WTC11 (cell line): ENCODE results near the gene SEZ6. TPM values are rescaled to one million over a fixed set of nuclear protein-coding genes. Genes with fewer than 3 reads are reported as not detected.
A peak's percentile ranks its signal among the peaks of the same experiment; 100 is the strongest.

ENCODE experiments used
- CREB1 ChIP-seq: sonication (generic); formaldehyde crosslinking; IDR thresholded peaks from 2 replicates; pipeline ENCODE4 v1.8.0; 2023; ENCODE audit warnings: mild to moderate bottlenecking, missing genetic modification reagents
- CREM ChIP-seq: sonication (generic); formaldehyde crosslinking; IDR thresholded peaks from 2 replicates; pipeline ENCODE4 v1.8.1; 2022; ENCODE audit warnings: mild to moderate bottlenecking, missing genetic modification reagents, moderate library complexity
- CTCF ChIP-seq: fragments of 200-600 bp; IDR thresholded peaks from 2 replicates; pipeline ENCODE4 v1.8.0; 2022; ENCODE audit warnings: antibody characterized with exemption
- E2F1 ChIP-seq: sonication (generic); formaldehyde crosslinking; IDR thresholded peaks from 2 replicates; pipeline ENCODE4 v1.8.0; 2022; ENCODE audit warnings: mild to moderate bottlenecking, missing genetic modification reagents
- FOXJ3 ChIP-seq: sonication (generic); formaldehyde crosslinking; IDR thresholded peaks from 2 replicates; pipeline ENCODE4 v1.9.0; 2021; ENCODE audit warnings: missing genetic modification reagents, mild to moderate bottlenecking, borderline replicate concordance
- FOXK1 ChIP-seq: sonication (generic); formaldehyde crosslinking; IDR thresholded peaks from 2 replicates; pipeline ENCODE4 v1.8.0; 2022; ENCODE audit warnings: mild to moderate bottlenecking, moderate library complexity, missing genetic modification reagents
- GABPB1 ChIP-seq: sonication (generic); formaldehyde crosslinking; IDR thresholded peaks from 2 replicates; pipeline ENCODE4 v1.8.1; 2023; ENCODE audit warnings: mild to moderate bottlenecking, missing genetic modification reagents
- GRHL2 ChIP-seq: fragments of 250-450 bp; sonication (Bioruptor Pico); IDR thresholded peaks from 2 replicates; pipeline ENCODE4 v1.8.0; 2022; ENCODE audit warnings: mild to moderate bottlenecking, moderate library complexity; ENCODE audit not compliant: insufficient replicate concordance, severe bottlenecking
- HMGA2 ChIP-seq: fragments of 250-450 bp; sonication (Bioruptor Pico); IDR thresholded peaks from 2 replicates; pipeline ENCODE4 v1.4.0; 2021; ENCODE audit warnings: mild to moderate bottlenecking, moderate library complexity
- IRF2 ChIP-seq: sonication (generic); formaldehyde crosslinking; IDR thresholded peaks from 2 replicates; pipeline ENCODE4 v1.8.0; 2022; ENCODE audit warnings: low read depth, missing genetic modification reagents, borderline replicate concordance
- JAZF1 ChIP-seq: fragments of 250-450 bp; sonication (Bioruptor Pico); IDR thresholded peaks from 2 replicates; pipeline ENCODE4 v1.9.0; 2021; ENCODE audit warnings: moderate library complexity, mild to moderate bottlenecking, inconsistent platforms
- NR3C1 ChIP-seq: sonication (generic); formaldehyde crosslinking; conservative IDR thresholded peaks from 2 replicates; pipeline ENCODE4 v1.8.1; 2023; ENCODE audit warnings: low read depth, mild to moderate bottlenecking, missing genetic modification reagents
- OVOL2 ChIP-seq: fragments of 250-450 bp; sonication (Bioruptor Pico); IDR thresholded peaks from 2 replicates; pipeline ENCODE4 v1.9.0; 2021; ENCODE audit warnings: mild to moderate bottlenecking, borderline replicate concordance
- SMAD3 ChIP-seq: sonication (generic); formaldehyde crosslinking; IDR thresholded peaks from 2 replicates; pipeline ENCODE4 v1.8.0; 2022; ENCODE audit warnings: missing genetic modification reagents, mild to moderate bottlenecking, borderline replicate concordance
- SMAD4 ChIP-seq: sonication (generic); formaldehyde crosslinking; IDR thresholded peaks from 2 replicates; pipeline ENCODE4 v1.8.0; 2022; ENCODE audit warnings: mild to moderate bottlenecking, missing genetic modification reagents
- SOX15 ChIP-seq: fragments of 250-450 bp; sonication (Bioruptor Pico); IDR thresholded peaks from 2 replicates; pipeline ENCODE4 v1.9.0; 2021; ENCODE audit warnings: mild to moderate bottlenecking
- ZBTB43 ChIP-seq: sonication (generic); formaldehyde crosslinking; IDR thresholded peaks from 2 replicates; pipeline ENCODE4 v1.8.1; 2023; ENCODE audit warnings: mild to moderate bottlenecking, missing genetic modification reagents
- ZNF219 ChIP-seq: sonication (generic); formaldehyde crosslinking; IDR thresholded peaks from 2 replicates; pipeline ENCODE4 v1.8.0; 2023; ENCODE audit warnings: missing genetic modification reagents, mild to moderate bottlenecking, borderline replicate concordance
- ZNF317 ChIP-seq: sonication (generic); formaldehyde crosslinking; IDR thresholded peaks from 2 replicates; pipeline ENCODE4 v1.8.1; 2023; ENCODE audit warnings: low read depth, mild to moderate bottlenecking, moderate library complexity, missing genetic modification reagents, borderline replicate concordance
- ZNF416 ChIP-seq: fragments of 250-450 bp; sonication (Bioruptor Pico); IDR thresholded peaks from 2 replicates; pipeline ENCODE4 v1.9.0; 2021; ENCODE audit warnings: mild to moderate bottlenecking, inconsistent platforms
- total RNA-seq: library from RNA; stranded (reverse); gene quantifications from 3 replicates; pipeline ENCODE4 v1.2.3, GENCODE V29; 2021
- TF ChIP-seq, protein P1 (sequence below): fragments of 250-450 bp; sonication (Bioruptor Pico); IDR thresholded peaks from 2 replicates; pipeline ENCODE4 v1.9.0; 2021; ENCODE audit warnings: mild to moderate bottlenecking
- TF ChIP-seq, protein P2 (sequence below): sonication (generic); formaldehyde crosslinking; IDR thresholded peaks from 2 replicates; pipeline ENCODE4 v1.8.1; 2023; ENCODE audit warnings: mild to moderate bottlenecking, missing genetic modification reagents
- TF ChIP-seq, protein P3 (sequence below): sonication (generic); formaldehyde crosslinking; IDR thresholded peaks from 2 replicates; pipeline ENCODE4 v1.8.1; 2022; ENCODE audit warnings: missing genetic modification reagents, borderline replicate concordance
- TF ChIP-seq, protein P4 (sequence below): sonication (generic); formaldehyde crosslinking; IDR thresholded peaks from 2 replicates; pipeline ENCODE4 v1.8.0; 2022; ENCODE audit warnings: mild to moderate bottlenecking, missing genetic modification reagents
- TF ChIP-seq, protein P5 (sequence below): fragments of 250-450 bp; sonication (Bioruptor Pico); IDR thresholded peaks from 2 replicates; pipeline ENCODE4 v1.9.0; 2021; ENCODE audit warnings: mild to moderate bottlenecking

Gene SEZ6
- total RNA-seq, 1 experiment from 2014 or later, result 3.0 TPM

- TF ChIP-seq, protein P1, sequence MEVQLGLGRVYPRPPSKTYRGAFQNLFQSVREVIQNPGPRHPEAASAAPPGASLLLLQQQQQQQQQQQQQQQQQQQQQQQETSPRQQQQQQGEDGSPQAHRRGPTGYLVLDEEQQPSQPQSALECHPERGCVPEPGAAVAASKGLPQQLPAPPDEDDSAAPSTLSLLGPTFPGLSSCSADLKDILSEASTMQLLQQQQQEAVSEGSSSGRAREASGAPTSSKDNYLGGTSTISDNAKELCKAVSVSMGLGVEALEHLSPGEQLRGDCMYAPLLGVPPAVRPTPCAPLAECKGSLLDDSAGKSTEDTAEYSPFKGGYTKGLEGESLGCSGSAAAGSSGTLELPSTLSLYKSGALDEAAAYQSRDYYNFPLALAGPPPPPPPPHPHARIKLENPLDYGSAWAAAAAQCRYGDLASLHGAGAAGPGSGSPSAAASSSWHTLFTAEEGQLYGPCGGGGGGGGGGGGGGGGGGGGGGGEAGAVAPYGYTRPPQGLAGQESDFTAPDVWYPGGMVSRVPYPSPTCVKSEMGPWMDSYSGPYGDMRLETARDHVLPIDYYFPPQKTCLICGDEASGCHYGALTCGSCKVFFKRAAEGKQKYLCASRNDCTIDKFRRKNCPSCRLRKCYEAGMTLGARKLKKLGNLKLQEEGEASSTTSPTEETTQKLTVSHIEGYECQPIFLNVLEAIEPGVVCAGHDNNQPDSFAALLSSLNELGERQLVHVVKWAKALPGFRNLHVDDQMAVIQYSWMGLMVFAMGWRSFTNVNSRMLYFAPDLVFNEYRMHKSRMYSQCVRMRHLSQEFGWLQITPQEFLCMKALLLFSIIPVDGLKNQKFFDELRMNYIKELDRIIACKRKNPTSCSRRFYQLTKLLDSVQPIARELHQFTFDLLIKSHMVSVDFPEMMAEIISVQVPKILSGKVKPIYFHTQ (CRISPR knock-in tag), result no peak
- peak; percentile 56; the same call in 1 of the 2 replicates for TF ChIP-seq ZNF317 (CRISPR knock-in tag)
- TF ChIP-seq GRHL2 (CRISPR knock-in tag), result no peak
- no peak for TF ChIP-seq HMGA2
- TF ChIP-seq SMAD3, result peak; percentile 94; the same call in 1 of the 2 replicates
- TF ChIP-seq CREB1 (CRISPR knock-in tag), result no peak
- no peak for TF ChIP-seq E2F1
- peak; percentile 58; the same call in 1 of the 2 replicates for TF ChIP-seq NR3C1 (CRISPR knock-in tag)
- TF ChIP-seq, protein P2, sequence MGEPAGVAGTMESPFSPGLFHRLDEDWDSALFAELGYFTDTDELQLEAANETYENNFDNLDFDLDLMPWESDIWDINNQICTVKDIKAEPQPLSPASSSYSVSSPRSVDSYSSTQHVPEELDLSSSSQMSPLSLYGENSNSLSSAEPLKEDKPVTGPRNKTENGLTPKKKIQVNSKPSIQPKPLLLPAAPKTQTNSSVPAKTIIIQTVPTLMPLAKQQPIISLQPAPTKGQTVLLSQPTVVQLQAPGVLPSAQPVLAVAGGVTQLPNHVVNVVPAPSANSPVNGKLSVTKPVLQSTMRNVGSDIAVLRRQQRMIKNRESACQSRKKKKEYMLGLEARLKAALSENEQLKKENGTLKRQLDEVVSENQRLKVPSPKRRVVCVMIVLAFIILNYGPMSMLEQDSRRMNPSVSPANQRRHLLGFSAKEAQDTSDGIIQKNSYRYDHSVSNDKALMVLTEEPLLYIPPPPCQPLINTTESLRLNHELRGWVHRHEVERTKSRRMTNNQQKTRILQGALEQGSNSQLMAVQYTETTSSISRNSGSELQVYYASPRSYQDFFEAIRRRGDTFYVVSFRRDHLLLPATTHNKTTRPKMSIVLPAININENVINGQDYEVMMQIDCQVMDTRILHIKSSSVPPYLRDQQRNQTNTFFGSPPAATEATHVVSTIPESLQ (CRISPR knock-in tag), result no peak
- TF ChIP-seq, protein P3, sequence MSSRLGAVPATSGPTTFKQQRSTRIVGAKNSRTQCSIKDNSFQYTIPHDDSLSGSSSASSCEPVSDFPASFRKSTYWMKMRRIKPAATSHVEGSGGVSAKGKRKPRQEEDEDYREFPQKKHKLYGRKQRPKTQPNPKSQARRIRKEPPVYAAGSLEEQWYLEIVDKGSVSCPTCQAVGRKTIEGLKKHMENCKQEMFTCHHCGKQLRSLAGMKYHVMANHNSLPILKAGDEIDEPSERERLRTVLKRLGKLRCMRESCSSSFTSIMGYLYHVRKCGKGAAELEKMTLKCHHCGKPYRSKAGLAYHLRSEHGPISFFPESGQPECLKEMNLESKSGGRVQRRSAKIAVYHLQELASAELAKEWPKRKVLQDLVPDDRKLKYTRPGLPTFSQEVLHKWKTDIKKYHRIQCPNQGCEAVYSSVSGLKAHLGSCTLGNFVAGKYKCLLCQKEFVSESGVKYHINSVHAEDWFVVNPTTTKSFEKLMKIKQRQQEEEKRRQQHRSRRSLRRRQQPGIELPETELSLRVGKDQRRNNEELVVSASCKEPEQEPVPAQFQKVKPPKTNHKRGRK (CRISPR knock-in tag), result 0 out of 2 replicates have a peak, but pooled peaks have one; percentile 22
- TF ChIP-seq ZNF219 (CRISPR knock-in tag), result peak; percentile 93; the same call in 1 of the 2 replicates
- 0 out of 2 replicates have a peak, but pooled peaks have one; percentile 67 for TF ChIP-seq SMAD4 (CRISPR knock-in tag)
- no peak; the same call in 1 of the 2 replicates for TF ChIP-seq GABPB1 (CRISPR knock-in tag)
- TF ChIP-seq, protein P4, sequence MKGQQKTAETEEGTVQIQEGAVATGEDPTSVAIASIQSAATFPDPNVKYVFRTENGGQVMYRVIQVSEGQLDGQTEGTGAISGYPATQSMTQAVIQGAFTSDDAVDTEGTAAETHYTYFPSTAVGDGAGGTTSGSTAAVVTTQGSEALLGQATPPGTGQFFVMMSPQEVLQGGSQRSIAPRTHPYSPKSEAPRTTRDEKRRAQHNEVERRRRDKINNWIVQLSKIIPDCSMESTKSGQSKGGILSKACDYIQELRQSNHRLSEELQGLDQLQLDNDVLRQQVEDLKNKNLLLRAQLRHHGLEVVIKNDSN, result peak; percentile 67; the same call in 1 of the 2 replicates
- no peak for TF ChIP-seq JAZF1
- TF ChIP-seq OVOL2 (CRISPR knock-in tag), result no peak
- peak; percentile 77; the same call in 1 of the 2 replicates for TF ChIP-seq CREM
- TF ChIP-seq IRF2 (CRISPR knock-in tag), result peak; percentile 79; the same call in 1 of the 2 replicates
- TF ChIP-seq FOXK1 (CRISPR knock-in tag), result peak; percentile 95
- no peak for TF ChIP-seq CTCF
- TF ChIP-seq FOXJ3 (CRISPR knock-in tag), result no peak
- no peak for TF ChIP-seq SOX15
- TF ChIP-seq ZBTB43 (CRISPR knock-in tag), result peak; percentile 89; the same call in 1 of the 2 replicates
- TF ChIP-seq ZNF416 (CRISPR knock-in tag), result 0 out of 2 replicates have a peak, but pooled peaks have one; percentile 43
- TF ChIP-seq, protein P5, sequence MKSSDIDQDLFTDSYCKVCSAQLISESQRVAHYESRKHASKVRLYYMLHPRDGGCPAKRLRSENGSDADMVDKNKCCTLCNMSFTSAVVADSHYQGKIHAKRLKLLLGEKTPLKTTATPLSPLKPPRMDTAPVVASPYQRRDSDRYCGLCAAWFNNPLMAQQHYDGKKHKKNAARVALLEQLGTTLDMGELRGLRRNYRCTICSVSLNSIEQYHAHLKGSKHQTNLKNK (CRISPR knock-in tag), result no peak
These were observed at the start of gene SEZ6 (continued) for GRCh38 chr17:29005936-29006511.
